WERI-Rb-1 (cell line): ENCODE results near the gene TMEM59.
"Not testable (repeated sequence)": the region's sequence is repeated elsewhere in the genome, so short reads cannot be mapped to it uniquely, and the experiment has no call there.

Experiments used
- DNase-seq: peaks from one replicate; pipeline ENCODE4 v3.0.0-alpha.2; 2020
- H3K27ac ChIP-seq: fragments of 250-450 bp; sonication (Bioruptor Pico); 2 replicates; pipeline ENCODE4 v1.5.1; 2020; ENCODE audit warnings: mild to moderate bottlenecking, moderate library complexity
- H3K27me3 ChIP-seq: fragments of 250-450 bp; sonication (Bioruptor Pico); 2 replicates; pipeline ENCODE4 v1.5.1; 2021; ENCODE audit warnings: mild to moderate bottlenecking, low read depth, moderate library complexity; ENCODE audit not compliant: insufficient read depth, severe bottlenecking
- H3K36me3 ChIP-seq: fragments of 250-450 bp; sonication (Bioruptor Pico); 2 replicates; pipeline ENCODE4 v1.5.1; 2020; ENCODE audit warnings: mild to moderate bottlenecking, moderate library complexity
- H3K4me3 ChIP-seq: 2 replicates; pipeline ENCODE4 v1.5.1; 2011; ENCODE audit warnings: low read depth, mild to moderate bottlenecking, control low read depth, low read length
- H3K9me3 ChIP-seq: fragments of 250-450 bp; sonication (Bioruptor Pico); 2 replicates; pipeline ENCODE4 v1.5.1; 2021; ENCODE audit warnings: mild to moderate bottlenecking, moderate library complexity; ENCODE audit not compliant: severe bottlenecking
- TF ChIP-seq, protein P1 (sequence below): IDR thresholded peaks from 2 replicates; pipeline ENCODE4 v1.5.1; 2011; ENCODE audit warnings: low read depth, mild to moderate bottlenecking, control low read depth, inconsistent platforms, low read length

TMEM59 gene

DNA sequence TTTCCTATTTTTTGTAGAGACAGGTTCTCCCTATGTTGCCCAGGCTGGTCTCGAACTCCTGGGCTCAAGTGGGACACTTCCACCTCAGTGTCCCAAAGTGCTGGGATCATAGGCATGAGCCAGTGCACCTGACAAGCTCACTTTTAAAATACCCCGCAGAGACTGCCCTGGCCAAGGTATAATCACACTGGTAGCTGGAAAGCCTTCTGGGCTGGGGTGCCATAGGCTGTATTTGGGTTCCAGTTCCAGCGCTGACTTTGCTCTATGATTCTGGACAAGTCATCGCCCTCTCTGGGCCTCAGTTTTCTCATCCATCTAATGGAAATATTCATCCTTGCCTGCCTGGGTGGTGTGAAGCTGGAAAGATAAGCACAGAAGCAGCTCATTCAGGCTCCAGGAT, 45.4 kb downstream of the TMEM59 start:
- TF ChIP-seq, protein P1, sequence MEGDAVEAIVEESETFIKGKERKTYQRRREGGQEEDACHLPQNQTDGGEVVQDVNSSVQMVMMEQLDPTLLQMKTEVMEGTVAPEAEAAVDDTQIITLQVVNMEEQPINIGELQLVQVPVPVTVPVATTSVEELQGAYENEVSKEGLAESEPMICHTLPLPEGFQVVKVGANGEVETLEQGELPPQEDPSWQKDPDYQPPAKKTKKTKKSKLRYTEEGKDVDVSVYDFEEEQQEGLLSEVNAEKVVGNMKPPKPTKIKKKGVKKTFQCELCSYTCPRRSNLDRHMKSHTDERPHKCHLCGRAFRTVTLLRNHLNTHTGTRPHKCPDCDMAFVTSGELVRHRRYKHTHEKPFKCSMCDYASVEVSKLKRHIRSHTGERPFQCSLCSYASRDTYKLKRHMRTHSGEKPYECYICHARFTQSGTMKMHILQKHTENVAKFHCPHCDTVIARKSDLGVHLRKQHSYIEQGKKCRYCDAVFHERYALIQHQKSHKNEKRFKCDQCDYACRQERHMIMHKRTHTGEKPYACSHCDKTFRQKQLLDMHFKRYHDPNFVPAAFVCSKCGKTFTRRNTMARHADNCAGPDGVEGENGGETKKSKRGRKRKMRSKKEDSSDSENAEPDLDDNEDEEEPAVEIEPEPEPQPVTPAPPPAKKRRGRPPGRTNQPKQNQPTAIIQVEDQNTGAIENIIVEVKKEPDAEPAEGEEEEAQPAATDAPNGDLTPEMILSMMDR = no peak
- no peak overlapping the region for H3K27ac ChIP-seq

DNA sequence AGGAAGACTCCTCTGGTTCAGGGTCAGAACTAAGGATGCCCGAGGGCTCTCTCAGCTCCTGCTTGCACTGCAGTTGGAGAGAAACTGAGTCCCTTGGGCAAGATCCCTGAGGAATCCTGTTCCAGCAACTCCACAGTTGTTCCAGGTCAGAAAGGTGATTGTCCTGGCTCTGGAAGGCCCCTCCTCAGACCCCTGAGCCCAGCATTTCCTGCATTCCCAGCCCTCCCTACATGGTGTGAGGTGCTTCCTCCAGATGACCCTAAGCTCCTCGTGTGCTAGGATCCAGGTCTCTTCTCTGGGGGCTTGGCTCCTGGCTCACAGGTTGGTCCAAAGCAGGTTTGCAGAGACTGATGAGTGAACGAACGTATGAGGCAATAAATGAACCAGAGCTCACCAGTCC, 46.5 kb downstream of the TMEM59 start:
- no peak overlapping the region for H3K4me3 ChIP-seq
- TF ChIP-seq, protein P1 = no peak
- H3K9me3 ChIP-seq = peaks cover 3% of the 10 kb centered on the region
- no peak overlapping the region for H3K27ac ChIP-seq
- no peaks in the 10 kb centered on the region for H3K27me3 ChIP-seq
- H3K36me3 ChIP-seq = no peaks in the 10 kb centered on the region
- no peak for DNase-seq

More for the DNA sequence above, 45.4 kb downstream of the TMEM59 start:
- Histone ChIP-seq H3K9me3 (peaks cover 3% of the 10 kb centered on the region), H3K27me3 (no peaks in the 10 kb centered on the region), H3K4me3 (no peak overlapping the region), H3K36me3 (no peaks in the 10 kb centered on the region)
- no peak for DNase-seq

- Histone ChIP-seq H3K4me3 (no peak overlapping the region), H3K27me3 (no peaks in the 10 kb centered on the region), H3K9me3 (peaks cover 3% of the 10 kb centered on the region), H3K36me3 (no peaks in the 10 kb centered on the region), H3K27ac (no peak overlapping the region)
- no peak for DNase-seq
- TF ChIP-seq, protein P1 = no peak
Measured at GRCh38 chr1:54004481-54005049, 48.4 kb downstream of the TMEM59 start.

DNA sequence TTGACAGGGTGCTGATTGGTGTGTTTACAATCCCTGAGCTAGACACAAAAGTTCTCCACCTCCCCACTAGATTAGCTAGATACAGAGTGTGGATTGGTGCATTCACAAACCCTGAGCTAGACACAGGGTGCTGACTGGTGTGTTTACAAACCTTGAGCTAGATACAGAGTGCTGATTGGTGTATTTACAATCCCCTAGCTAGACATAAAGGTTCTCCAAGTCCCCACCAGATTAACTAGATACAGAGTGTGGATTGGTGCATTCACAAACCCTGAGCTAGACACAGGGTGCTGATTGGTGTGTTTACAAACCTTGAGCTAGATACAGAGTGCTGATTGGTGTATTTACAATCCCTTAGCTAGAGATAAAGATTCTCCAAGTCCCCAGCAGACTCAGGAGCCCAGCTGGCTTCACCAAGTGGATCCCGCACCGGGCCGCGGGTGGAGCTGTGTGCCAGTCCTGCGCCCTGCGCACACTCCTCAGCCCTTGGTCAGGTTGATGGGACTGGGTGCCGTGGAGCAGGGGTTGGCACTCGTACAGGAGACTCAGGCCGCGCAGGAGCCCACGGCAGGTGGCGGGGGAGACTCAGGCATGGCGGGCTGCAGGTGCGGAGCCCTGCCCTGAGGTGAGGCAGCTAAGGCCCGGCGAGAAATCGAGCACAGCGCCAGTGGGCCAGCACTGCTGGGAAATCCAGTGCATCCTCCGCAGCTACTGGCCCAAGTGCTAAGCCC, 49.1 kb downstream of the TMEM59 start:
- DNase-seq = not testable (repeated sequence)

DNA sequence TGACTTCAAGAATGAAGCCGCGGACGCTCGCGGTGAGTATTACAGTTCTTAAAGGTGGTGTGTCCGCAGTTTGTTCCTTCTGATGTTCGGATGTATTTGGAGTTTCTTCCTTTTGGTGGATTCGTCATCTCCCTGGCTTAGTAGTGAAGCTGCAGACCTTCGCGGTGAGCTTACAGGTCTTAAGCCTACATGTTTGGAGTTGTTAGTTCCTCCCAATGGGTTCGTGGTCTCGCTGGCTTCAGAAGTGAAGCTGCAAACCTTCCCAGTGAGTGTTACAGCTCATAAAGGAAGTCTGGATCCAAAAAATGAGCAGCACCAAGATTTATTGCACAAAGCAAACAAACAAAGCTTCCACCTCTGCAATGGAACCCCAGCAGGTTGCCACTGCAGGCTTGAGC, 49.8 kb downstream of the TMEM59 start:
- DNase-seq = no peak
- H3K36me3 ChIP-seq = no peaks in the 10 kb centered on the region
- no peak overlapping the region for H3K27ac ChIP-seq
- H3K27me3 ChIP-seq = no peaks in the 10 kb centered on the region
- no peak overlapping the region for H3K4me3 ChIP-seq
- TF ChIP-seq, protein P1 = no peak
- peaks cover 3% of the 10 kb centered on the region for H3K9me3 ChIP-seq

More for the DNA sequence above, 49.1 kb downstream of the TMEM59 start:
- H3K4me3 ChIP-seq, H3K9me3 ChIP-seq, H3K27ac ChIP-seq, H3K27me3 ChIP-seq, H3K36me3 ChIP-seq: not testable (repeated sequence)

- Histone ChIP-seq H3K27ac (no peak overlapping the region), H3K27me3 (no peaks in the 10 kb centered on the region), H3K36me3 (no peaks in the 10 kb centered on the region), H3K9me3 (peaks cover 3% of the 10 kb centered on the region), H3K4me3 (no peak overlapping the region)
- TF ChIP-seq, protein P1 = no peak
- no peak for DNase-seq
Measured at GRCh38 chr1:54002544-54003248, 50.3 kb downstream of the TMEM59 start.
